Endothelial cell of umbilical vein (primary cell): ENCODE results near the gene RMND5B.

Experiments
- CTCF ChIP-seq, 2 donors: IDR thresholded peaks; 1 replicate in 1 of 2; 2 replicates in 1 of 2; pipeline ENCODE4 v1.5.1; 2011; ENCODE audit warnings: low read length in 2 of 2, mild to moderate bottlenecking in 2 of 2, moderate library complexity in 2 of 2, control low read depth in 1 of 2, inconsistent platforms in 1 of 2, low read depth in 1 of 2; ENCODE audit not compliant: insufficient read depth in 1 of 2; ENCODE audit errors: extremely low read depth in 1 of 2
- POLR2A ChIP-seq: IDR thresholded peaks from 2 replicates; pipeline ENCODE4 v1.6.1; 2012; ENCODE audit warnings: low read depth, mild to moderate bottlenecking, control low read depth, low read length
- POLR2AphosphoS5 ChIP-seq: IDR thresholded peaks from 2 replicates; pipeline ENCODE4 v1.6.1; 2012; ENCODE audit warnings: low read depth, mild to moderate bottlenecking, control low read depth, low read length, moderate library complexity; ENCODE audit not compliant: insufficient read depth

- no peak for TF ChIP-seq POLR2A
- no peak for TF ChIP-seq CTCF (IDR thresholded peaks at IDR 0.05; ENCODE audit: extremely low read depth in 1 of 2, insufficient read depth in 1 of 2, low read depth in 1 of 2, low read length in 2 of 2)
- no peak for TF ChIP-seq POLR2AphosphoS5
These were observed 16.9 kb upstream of the RMND5B start for GRCh38 chr5:178113841-178114324.
